Measurements from ENCODE around the gene XRCC6.

The XRCC6 gene

DNA sequence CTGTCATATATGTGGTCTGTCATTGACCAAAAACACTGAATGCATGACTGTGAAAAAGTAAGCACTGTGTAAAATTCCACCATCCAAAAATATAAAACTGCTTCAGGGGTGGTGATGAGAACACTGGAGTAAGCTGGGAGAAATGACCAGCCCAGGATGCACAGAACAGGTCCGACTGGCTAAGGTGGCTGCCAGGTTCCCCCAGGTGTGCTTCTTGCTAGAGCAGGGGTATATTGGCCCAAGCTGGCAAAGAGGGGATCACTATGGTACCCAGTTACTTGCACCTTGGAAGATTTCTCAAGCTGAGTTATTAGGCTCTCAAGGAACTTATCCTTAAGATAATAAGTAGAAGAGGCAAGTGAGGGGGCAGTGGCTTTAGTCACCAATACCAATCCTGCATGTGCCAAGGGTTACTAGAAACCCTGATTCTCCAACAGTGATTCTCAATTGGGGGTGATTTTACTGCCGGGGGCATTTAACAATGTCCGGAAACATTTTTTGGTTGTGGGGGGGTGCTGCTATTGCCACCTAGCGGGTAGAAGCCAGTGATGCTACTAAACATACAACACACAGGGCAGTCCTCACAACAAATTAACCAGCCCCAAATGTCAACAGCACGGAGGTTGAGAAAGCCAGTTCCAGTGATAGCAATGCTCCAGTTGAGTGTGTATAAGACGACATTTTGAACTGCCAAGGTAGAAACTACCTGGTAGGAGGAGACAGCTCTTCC, 51.9 kb downstream of the XRCC6 start:
- H3K4me3 ChIP-seq (replicated peaks; ENCODE audit: low read depth, low read length) = no peak overlapping the region
- no peak for DNase-seq (ENCODE audit: low read depth)
- TF ChIP-seq, protein P1, sequence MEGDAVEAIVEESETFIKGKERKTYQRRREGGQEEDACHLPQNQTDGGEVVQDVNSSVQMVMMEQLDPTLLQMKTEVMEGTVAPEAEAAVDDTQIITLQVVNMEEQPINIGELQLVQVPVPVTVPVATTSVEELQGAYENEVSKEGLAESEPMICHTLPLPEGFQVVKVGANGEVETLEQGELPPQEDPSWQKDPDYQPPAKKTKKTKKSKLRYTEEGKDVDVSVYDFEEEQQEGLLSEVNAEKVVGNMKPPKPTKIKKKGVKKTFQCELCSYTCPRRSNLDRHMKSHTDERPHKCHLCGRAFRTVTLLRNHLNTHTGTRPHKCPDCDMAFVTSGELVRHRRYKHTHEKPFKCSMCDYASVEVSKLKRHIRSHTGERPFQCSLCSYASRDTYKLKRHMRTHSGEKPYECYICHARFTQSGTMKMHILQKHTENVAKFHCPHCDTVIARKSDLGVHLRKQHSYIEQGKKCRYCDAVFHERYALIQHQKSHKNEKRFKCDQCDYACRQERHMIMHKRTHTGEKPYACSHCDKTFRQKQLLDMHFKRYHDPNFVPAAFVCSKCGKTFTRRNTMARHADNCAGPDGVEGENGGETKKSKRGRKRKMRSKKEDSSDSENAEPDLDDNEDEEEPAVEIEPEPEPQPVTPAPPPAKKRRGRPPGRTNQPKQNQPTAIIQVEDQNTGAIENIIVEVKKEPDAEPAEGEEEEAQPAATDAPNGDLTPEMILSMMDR (IDR thresholded peaks at IDR 0.05; ENCODE audit: low read length, missing control alignments) = peak; percentile 45

DNA sequence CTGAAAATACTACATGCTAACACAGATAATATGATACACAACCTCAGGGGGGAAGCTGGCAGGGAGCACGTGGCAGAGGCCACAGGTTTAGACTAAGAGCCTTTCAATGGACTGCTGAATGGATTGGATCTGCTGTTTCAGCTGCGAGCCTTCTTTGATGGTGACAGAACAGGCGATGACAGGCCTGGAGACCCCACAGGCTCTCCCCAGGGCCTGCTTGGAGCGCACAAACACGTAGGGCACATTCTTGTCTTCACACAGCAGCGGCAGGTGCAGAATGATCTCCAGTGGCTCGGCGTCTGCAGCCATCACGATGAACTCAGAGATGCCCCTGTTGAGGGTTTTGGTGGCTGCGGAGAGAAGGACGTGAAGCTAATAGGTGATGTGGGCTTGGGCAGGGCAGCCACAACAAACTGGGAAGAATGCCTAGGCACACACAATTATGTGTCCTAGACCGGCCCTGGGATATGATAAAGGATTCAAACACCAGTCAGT, 53.8 kb downstream of the XRCC6 start:
- TF ChIP-seq, protein P1 (IDR thresholded peaks at IDR 0.05; ENCODE audit: low read length, missing control alignments) = no peak
- no peak for DNase-seq (ENCODE audit: low read depth)
- H3K4me3 ChIP-seq (replicated peaks; ENCODE audit: low read depth, low read length) = no peak overlapping the region

DNA sequence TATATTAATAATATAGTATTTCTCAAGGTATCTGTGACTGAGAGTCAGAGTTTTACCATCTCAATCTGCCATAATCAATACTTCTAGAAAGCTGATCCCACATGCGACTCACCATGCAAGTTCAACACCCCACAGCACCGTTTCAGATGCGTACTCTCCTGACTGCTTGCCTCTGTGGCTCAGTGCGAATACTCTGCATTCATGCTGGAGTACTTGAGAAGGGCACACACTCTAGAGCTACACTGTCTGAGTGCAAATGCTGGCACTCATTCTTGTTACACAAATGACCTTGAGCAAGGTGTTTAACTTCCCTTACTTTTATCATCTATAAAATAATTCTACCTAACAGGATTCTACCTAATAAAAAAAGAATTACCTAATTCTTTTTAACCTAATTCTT, 55.0 kb downstream of the XRCC6 start:
- H3K4me3 ChIP-seq (replicated peaks; ENCODE audit: low read depth, low read length) = no peak overlapping the region
- TF ChIP-seq, protein P1 (IDR thresholded peaks at IDR 0.05; ENCODE audit: low read length, missing control alignments) = no peak
- no peak for DNase-seq (ENCODE audit: low read depth)

DNA sequence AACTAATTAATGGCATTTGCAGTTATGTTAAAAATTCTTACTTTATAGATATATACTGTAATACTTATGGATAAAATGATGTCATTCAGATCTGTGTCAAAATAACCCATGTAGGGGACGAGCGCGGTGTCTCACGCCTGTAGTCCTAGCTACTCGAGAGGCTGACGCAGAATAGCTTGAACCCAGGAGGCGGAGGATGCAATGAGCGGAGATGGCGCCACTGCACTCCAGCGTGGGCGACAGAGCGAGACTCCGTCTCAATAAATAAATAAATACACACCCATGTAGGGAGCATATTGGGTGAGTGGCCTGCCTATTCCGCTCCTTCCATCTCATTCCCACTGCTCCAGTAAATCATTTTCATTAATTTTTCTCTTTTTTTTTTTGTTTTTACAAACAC, 60.5 kb downstream of the XRCC6 start:
- DNase-seq (ENCODE audit: low read depth) = no peak
- TF ChIP-seq, protein P1 (IDR thresholded peaks at IDR 0.05; ENCODE audit: low read length, missing control alignments) = no peak
- H3K4me3 ChIP-seq (replicated peaks; ENCODE audit: low read depth, low read length) = peak overlapping the region; percentile 80

DNA sequence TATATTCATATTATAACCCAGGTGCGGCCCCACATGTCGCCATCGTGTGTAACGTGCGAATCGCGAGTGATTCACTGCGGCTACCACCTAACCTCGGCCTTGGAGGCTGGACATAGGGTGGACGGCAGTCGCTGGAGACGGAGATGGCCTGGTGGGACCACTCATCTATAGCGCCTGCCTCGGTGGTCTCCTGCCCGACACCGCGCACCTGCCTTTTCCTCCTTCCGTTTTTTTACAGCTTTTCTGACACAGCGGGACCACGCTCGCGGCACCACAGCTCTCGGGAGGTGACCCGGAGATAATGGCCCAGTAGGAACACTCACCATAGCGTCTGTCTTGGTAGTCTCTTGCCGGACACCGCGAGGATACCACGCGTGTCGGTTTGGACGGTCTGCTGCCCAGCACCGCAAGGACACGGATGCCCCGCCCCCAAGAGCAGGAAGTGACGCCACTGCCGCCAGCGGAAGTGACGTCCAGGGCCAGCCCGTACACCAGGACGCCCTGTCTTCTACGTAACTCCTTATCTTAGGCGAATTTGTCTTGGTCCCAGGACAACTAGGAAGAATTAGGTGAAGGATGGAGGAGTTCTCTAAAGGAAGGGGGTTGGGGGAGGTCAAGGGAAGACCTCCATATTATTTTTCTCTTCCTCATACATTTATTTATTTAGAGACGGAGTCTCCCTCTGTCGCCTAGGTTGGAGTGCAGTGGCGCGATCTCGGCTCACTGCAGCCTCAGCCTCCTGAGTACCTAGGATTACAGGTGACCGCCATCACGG, 61.1 kb downstream of the XRCC6 start:
- DNase-seq (ENCODE audit: low read depth) = peak; percentile 93
- TF ChIP-seq, protein P1 (IDR thresholded peaks at IDR 0.05; ENCODE audit: low read length, missing control alignments) = no peak

DNA sequence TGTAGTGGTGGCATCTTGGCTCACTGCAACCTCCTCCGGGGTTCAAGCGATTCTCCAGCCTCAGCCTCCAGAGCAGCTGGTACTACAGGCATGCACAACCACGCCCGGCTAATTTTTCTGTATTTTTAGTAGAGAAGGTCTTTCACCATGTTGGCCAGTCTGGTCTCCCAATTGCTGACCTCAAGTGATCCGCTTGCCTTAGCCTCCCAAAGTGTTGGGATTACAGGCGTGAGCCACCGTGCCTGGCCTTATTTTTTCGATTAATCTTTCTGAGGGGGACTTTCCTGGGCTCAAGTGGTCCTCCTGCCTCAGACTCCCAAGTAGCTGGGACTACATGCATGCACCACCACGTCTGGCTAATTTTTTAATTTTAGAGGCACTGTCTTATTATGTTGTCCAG, 62.0 kb downstream of the XRCC6 start:
- DNase-seq (ENCODE audit: low read depth) = no peak
- TF ChIP-seq, protein P1 (IDR thresholded peaks at IDR 0.05; ENCODE audit: low read length, missing control alignments) = no peak
- peak overlapping the region; percentile 80 for H3K4me3 ChIP-seq (replicated peaks; ENCODE audit: low read depth, low read length)

More for the DNA sequence above, 61.1 kb downstream of the XRCC6 start:
- peak overlapping the region; percentile 80 for H3K4me3 ChIP-seq (replicated peaks; ENCODE audit: low read depth, low read length)

Data from fibroblast of pulmonary artery (primary cell).